NOMO-1 treated with dmso at 0.1 percent for 144 hours (cell line): ENCODE data around the gene RBM15B.

Source experiments
- DNase-seq: peaks from one replicate; lab custom pipeline; 2025; ENCODE audit not compliant: unreplicated experiment; lab: John Stamatoyannopoulos, UW

RBM15B gene

DNA sequence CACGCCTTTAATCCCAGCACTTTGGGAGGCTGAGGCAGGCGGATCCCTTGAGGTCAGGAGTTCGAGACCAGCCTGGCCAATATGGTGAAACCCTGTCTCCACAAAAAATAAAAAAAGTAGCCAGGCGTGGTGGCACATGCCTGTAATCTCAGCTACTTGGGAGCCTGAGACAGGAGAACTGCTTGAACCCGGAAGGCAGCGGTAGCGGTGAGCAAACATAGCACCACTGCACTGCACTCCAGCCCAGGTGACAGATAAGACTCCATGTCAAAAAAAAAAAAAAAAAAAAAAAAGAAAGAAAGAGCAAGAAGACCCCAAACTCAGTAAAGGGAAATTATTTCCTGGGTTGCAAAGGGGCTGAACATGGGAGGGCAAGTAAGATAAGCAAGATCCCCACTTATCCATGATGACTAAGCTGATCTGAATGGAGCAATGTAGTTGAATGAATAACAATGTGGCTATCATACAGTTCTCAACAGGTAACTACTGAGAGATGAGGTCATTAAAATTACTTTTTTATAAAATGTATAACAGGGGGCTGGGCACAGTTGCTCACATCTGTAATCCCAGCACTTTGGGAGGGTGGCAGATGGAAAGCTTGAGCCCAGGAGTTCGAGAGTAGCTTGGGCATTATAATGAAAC lies 46.0 kb downstream of the RBM15B start:
- DNase-seq = no peak

- DNase-seq = no peak
Measured at GRCh38 chr3:51441282-51442030, 50.4 kb downstream of the RBM15B start.

GRCh38 chr3:51445544-51446280 lies 54.6 kb downstream of the RBM15B start:
- no peak for DNase-seq
